GM13977 (cell line): ENCODE data around the gene TENM3.

ENCODE experiments used
- DNase-seq: peaks from one replicate; pipeline ENCODE4 v3.0.0; 2012; ENCODE audit warnings: low spot score
- in situ Hi-C: fragments of 300-500 bp; cut with MboI; formaldehyde crosslinking; loops from one replicate; pipeline ENCODE4 v1.12.0; 2022; ENCODE audit warnings: low sequenced_read_pairs, low pct_unique_long_range_greater_than_20kb, mixed read lengths, inconsistent platforms; ENCODE audit not compliant: unreplicated experiment
- TF ChIP-seq, protein P1 (sequence below): IDR thresholded peaks from 2 replicates; pipeline ENCODE4 v1.5.1; 2012; ENCODE audit warnings: mild to moderate bottlenecking, control low read depth; ENCODE audit not compliant: insufficient read depth; ENCODE audit errors: extremely low read depth, missing control alignments

Gene TENM3

DNA sequence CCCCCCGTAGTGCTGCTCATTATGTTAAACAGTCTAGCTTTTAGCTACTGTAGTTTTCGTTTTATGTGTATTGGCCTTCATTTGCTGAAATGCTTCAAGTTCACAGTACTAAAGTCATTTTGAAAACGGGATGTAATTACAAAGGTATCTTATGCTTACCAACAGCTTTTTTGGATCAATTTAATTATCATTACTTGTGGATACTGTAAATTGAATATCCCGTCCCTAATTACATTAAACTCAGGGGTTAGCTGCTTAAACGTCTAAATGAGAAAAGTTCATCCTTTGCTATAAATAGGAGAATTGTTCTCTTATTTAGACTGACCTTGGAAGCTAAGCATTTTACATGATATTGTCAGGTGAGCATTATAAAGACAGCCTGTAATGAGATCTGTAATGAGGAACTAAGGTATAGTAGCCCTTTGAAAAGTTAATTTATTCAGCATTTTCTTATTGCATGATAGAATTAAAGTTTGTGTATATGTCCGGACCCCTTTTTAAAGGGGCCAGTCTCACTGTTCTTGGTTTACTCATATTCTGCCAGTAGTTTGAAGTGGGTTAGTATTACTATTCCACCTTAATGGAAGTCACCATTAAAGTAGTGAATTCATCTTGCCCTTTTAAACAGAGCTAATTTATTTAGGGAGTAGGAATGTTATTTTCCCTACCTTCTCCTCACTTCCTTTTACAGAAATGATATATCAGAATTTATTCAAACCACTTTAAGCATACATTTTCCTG is 252.6 kb downstream of the TENM3 start:
- TF ChIP-seq, protein P1, sequence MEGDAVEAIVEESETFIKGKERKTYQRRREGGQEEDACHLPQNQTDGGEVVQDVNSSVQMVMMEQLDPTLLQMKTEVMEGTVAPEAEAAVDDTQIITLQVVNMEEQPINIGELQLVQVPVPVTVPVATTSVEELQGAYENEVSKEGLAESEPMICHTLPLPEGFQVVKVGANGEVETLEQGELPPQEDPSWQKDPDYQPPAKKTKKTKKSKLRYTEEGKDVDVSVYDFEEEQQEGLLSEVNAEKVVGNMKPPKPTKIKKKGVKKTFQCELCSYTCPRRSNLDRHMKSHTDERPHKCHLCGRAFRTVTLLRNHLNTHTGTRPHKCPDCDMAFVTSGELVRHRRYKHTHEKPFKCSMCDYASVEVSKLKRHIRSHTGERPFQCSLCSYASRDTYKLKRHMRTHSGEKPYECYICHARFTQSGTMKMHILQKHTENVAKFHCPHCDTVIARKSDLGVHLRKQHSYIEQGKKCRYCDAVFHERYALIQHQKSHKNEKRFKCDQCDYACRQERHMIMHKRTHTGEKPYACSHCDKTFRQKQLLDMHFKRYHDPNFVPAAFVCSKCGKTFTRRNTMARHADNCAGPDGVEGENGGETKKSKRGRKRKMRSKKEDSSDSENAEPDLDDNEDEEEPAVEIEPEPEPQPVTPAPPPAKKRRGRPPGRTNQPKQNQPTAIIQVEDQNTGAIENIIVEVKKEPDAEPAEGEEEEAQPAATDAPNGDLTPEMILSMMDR: no peak
- in situ Hi-C loops: loop anchor here (25.0 kb wide), 1 partner anchor 416 kb away; the partner anchor contains the start of gene DCTD
- DNase-seq: no peak

DNA sequence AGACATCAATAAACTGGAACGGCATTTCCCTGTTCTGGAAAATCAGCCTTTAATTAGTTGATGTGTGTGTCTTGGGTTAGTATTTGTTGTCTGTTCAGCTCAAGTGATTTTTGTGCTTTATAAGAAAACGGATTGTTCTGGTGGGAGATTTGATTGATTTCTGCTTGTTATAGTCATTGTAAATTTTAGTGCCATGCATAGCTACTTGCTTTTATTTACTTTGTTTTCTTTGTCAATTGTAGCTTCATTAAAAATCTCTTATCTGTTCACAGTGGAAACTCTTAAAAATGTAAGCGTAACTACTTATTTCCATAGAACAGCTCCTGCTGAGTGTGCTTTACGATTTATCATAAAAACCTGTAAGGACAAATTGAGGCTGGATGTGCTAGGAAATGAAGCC is 253.2 kb downstream of the TENM3 start:
- DNase-seq: no peak
- TF ChIP-seq, protein P1: no peak
- in situ Hi-C loops: loop anchor here (25.0 kb wide), 1 partner anchor 416 kb away; the partner anchor contains the start of gene DCTD

DNA sequence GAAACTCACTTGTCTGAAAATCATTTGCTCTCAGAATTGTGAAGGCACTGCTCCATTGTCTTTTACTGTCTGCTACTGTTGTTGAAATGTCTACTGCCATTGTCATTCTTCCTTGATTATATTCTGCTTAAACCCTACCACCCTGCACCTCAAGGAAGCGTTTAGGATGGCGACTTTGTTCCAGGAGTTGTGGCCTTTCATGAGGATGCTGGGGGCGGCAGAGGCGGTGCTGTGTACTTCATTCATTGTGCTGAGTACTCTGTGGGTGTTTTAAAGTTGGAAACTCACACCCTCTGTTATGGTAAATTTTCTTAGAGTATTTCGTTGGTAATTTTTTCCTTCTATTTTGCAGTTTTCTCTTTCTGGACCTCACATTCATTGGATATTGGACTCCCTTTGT is 258.9 kb downstream of the TENM3 start:
- TF ChIP-seq, protein P1: no peak
- no peak for DNase-seq
- in situ Hi-C loops: no loop called here

DNA sequence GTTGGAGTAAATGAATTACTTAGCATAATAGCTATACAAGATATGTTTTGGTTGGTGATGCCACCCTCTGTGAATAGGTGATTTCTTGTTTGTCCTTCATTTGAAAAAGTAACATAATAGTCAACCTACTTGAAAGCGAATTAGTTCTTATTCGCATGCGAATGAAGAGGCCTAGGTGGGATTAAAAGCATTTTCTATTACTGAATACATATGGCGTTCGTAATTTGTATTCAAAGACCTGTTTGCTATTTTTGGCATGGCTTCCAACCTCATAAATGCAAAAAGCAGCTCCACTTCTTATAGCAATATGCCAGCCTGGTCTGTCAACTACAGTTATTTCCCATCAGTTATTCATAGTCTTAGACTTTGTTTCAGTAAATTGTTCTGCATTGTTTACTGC is 261.3 kb downstream of the TENM3 start:
- TF ChIP-seq, protein P1: no peak
- no peak for DNase-seq
- in situ Hi-C loops: no loop called here

DNA sequence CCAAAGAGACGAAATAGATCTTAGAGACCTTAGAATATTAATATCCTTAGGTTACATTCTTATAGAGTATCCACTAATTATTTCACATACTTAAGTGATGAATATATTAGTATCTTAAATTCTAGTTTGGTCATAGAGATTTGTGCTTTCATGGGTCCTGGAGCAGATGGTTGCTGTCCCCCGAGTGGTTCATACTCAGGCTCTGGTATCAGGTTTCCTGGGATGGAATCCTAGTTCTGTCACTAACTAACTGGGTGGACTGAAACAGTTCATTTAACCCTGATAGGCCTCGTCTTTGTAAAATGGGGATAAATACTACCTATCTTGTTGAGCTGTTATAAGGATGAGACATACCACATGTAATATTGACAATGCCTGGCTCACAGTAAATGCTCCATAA is 264.6 kb downstream of the TENM3 start:
- TF ChIP-seq, protein P1: no peak
- in situ Hi-C loops: no loop called here
- no peak for DNase-seq

DNA sequence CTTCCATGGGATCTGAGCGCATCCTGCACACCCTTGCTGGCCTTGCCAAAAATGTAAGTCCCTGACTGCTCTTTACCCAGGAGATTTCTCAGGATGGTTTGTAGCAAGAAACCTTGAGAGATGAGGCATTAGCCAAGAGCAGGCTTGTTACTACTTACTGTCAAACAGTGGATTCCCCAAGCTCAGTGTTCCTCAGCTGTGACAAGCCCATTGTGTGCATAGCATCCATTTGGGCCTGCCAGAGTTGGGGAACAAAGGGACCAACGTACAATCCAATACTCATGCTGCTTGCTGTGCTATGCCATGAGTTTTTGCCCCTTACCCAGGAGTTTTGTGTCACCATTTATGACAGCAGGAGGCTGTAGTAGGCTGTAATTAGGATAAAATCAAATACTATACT is 267.6 kb downstream of the TENM3 start:
- in situ Hi-C loops: no loop called here
- no peak for DNase-seq
- TF ChIP-seq, protein P1: no peak
